Cardiac muscle cell (in vitro differentiated cells and primary cell): Measurements from ENCODE around the gene PPP1R14B. TPM values are rescaled to one million over a fixed set of nuclear protein-coding genes. Genes with fewer than 3 reads are reported as not detected.
A peak's percentile ranks its signal among the peaks of the same experiment; 100 is the strongest.

Experiments used
- DNase-seq, 2 donors: peaks; one replicate each; pipeline versions ENCODE4 v3.0.0 to v3.0.0-alpha.2; 2010 to 2017; ENCODE audit warnings: low read depth in 1 of 2, low spot score in 1 of 2
- H3K27ac ChIP-seq: fragments of 200-600 bp; sonication (generic); 2 replicates; pipeline ENCODE4 v1.5.1; 2016
- H3K27me3 ChIP-seq: fragments of 200-600 bp; sonication (generic); 2 replicates; pipeline ENCODE4 v1.6.0; 2016; ENCODE audit warnings: control low read depth
- H3K36me3 ChIP-seq: fragments of 200-600 bp; sonication (generic); 2 replicates; pipeline ENCODE4 v1.5.1; 2016; ENCODE audit warnings: control low read depth
- H3K4me1 ChIP-seq: fragments of 200-600 bp; sonication (generic); 2 replicates; pipeline ENCODE4 v1.8.1; 2017; ENCODE audit warnings: low read depth, mild to moderate bottlenecking, mixed run types
- H3K4me3 ChIP-seq: fragments of 200-600 bp; sonication (generic); 2 replicates; pipeline ENCODE4 v1.5.1; 2016; ENCODE audit warnings: mild to moderate bottlenecking
- H3K9me3 ChIP-seq: fragments of 200-600 bp; sonication (generic); 2 replicates; pipeline ENCODE4 v1.5.1; 2017; ENCODE audit warnings: low read depth, mild to moderate bottlenecking, control low read depth
- polyA plus RNA-seq: library from polyadenylated mRNA; unstranded; fragments of >200 nt; fragmentation: Nextera tagmentation; extraction: Ambion mirVana; gene quantifications from 2 replicates; pipeline ENCODE4 v1.2.1, GENCODE V29; 2016
- total RNA-seq: library from RNA; depleted of rRNA; stranded (reverse); fragments of >200 nt; gene quantifications from 2 replicates; pipeline ENCODE4 v1.2.3, GENCODE V29; 2016
- TF ChIP-seq, protein P1 (sequence below): IDR thresholded peaks from 2 replicates; pipeline ENCODE4 v1.5.1; 2012; ENCODE audit warnings: low read depth, mild to moderate bottlenecking, low read length

The PPP1R14B gene
- total and polyA plus RNA-seq, 2 experiments from 2014 or later, result 220 to 288 TPM

DNA sequence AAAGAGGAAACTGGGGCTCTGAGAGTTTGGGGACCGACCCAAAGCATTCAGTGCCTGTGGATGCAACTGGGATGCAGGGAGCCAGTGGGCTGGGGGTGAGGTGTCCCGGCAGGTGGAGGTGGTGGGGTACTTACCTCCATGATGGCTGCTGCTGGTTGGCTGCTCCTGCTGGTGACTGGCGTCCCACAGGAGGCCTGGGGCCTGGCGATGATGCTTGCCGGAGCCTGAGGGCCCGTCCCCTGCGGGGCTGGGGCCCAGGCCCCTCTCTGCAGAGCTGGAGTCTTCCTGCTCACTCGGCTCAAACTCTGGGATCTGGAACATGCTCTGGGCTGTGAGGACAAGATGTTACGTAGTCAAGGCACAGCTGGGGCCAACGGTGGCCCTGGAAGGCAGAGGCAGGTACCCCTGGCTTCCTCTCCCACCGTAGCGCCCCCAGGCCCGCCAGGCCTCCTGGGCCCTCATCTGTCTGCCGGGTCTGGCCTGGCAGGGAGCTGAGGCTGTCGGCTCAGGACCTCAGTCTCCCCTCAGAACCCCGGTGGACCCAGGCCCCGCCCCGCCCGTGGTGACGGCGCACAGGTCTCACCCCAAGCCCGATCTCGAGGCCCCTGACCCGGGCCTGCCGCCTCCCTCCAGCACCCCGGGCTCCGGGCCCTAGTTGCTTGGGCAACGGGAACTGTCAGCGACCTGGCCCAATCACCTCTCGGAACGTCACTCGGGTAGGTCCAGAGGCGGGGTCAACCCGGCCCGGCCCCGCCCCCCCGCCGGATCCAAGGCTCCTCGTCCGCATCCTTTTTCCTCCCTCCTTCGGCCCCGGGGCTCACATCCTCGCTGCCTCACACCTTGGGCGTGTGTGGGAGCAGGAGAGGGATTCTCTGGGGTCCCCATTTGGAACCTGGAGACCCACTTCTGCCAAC is 37.6 kb upstream of the PPP1R14B start, which contains the start of gene BAD:
Gene BAD (minus strand): TSS at position 618 of the 914 bp plus-strand sequence. CDS start 297 bp downstream, at position 321.
- Histone ChIP-seq H3K9me3 (no peaks in the 10 kb centered on the region), H3K4me1 (no peaks in the 10 kb centered on the region), H3K4me3 (peak within 1 kb of the TSS; percentile 87), H3K27me3 (peaks cover 3% of the 10 kb centered on the region), H3K36me3 (peaks cover 5% of the 10 kb centered on the region), H3K27ac (peak within 1 kb of the TSS; percentile 81)
- DNase-seq, result peak; percentile 94 to 96
- TF ChIP-seq, protein P1, sequence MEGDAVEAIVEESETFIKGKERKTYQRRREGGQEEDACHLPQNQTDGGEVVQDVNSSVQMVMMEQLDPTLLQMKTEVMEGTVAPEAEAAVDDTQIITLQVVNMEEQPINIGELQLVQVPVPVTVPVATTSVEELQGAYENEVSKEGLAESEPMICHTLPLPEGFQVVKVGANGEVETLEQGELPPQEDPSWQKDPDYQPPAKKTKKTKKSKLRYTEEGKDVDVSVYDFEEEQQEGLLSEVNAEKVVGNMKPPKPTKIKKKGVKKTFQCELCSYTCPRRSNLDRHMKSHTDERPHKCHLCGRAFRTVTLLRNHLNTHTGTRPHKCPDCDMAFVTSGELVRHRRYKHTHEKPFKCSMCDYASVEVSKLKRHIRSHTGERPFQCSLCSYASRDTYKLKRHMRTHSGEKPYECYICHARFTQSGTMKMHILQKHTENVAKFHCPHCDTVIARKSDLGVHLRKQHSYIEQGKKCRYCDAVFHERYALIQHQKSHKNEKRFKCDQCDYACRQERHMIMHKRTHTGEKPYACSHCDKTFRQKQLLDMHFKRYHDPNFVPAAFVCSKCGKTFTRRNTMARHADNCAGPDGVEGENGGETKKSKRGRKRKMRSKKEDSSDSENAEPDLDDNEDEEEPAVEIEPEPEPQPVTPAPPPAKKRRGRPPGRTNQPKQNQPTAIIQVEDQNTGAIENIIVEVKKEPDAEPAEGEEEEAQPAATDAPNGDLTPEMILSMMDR, result no peak

DNA sequence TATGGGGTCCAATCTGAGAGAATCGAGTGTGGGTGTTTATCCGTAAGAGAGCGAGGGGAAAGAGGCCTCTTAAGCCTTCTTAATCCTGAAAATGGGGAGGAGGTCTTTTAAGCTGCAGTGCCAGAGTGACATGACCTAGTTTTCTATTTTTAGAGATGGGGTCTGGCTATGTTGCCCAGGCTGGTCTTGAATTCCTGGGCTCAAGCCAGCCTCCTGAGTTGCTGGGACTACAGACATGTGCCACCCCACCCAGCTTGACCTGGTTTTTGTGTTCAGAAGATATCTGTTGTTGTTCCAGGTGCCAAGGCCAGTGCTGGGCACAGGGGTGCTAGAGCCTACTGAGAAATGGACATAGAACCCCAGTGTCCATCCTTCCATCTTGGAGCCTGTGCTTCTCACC is 36.3 kb upstream of the PPP1R14B start:
- DNase-seq, result no peak
- Histone ChIP-seq H3K27ac (no peak overlapping the region), H3K4me1 (no peaks in the 10 kb centered on the region), H3K9me3 (no peaks in the 10 kb centered on the region), H3K27me3 (no peaks in the 10 kb centered on the region), H3K36me3 (peaks cover 5% of the 10 kb centered on the region), H3K4me3 (no peak overlapping the region)
- TF ChIP-seq, protein P1, result no peak

DNA sequence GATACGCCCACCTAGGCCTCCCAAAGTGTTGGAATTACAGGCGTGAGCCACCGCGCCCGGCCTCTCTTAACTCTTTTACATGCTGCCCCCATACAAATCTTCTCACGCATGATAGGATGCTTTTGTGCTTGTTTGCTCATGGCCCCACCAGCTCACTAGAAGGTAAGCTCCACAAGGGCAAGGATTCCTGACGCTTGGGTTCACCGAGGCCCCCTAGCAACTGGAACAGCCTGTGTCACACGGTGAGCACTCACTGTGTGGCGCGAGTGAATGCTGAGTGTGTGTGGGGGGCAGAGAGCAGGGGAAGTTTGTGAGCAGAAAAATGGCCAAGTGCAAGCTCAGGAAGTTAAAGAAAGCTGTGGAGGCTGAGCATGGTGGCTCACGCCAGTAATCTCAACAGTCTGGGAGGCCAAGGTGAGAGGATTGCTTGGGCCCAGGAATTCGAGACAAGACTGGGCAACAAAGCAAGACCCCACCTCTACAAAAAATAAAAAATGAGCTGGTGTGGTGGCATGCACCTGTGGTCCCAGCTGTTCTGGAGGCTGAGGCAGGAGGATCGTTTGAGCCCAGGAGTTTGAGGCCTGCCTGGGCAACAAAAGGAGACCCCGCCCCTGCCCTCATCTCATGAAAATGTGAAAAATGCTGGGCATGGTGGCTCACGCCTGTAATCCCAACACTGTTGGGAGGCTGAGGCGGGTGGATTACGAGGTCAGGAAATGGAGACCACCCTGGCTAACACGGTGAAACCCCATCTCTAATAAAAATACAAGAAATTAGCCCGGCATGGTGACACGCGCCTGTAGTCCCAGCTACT is 35.4 kb upstream of the PPP1R14B start:
- Histone ChIP-seq H3K27me3 (no peaks in the 10 kb centered on the region), H3K9me3 (no peaks in the 10 kb centered on the region), H3K27ac (no peak overlapping the region), H3K4me3 (no peak overlapping the region), H3K36me3 (peaks cover 5% of the 10 kb centered on the region), H3K4me1 (no peaks in the 10 kb centered on the region)
- TF ChIP-seq, protein P1, result no peak
- no peak for DNase-seq

DNA sequence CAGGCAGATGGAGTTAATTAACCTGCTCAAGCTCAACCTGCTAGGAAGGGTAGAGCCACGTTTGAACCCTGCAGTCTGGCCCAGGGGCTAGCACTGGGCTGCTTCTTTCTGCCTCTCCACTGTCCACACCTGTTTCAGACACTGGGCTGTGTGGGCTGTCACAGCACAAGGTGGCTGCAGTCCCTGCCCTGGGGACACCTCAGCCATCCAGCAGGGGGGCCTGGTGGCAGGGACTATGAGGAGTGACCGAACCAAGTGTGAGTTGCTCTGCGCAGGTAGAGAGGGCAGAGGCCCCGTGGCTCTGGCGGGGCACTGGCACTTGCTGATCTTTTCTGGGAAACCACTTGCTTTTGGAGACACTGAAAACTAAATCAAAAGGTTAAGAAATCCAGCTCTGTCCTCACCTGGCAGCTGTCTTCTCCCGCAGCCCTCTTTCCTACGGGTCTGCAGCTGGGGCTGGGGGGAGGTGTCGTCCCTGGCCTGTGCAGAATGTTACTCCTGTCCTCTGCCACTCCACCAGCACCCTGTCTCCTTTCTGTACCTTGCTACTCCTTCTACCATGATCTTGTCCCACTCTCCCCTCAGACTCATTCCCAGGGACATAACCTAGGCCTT is 31.9 kb upstream of the PPP1R14B start:
- no peaks in the 10 kb centered on the region for H3K4me1 ChIP-seq
- peaks cover 5% of the 10 kb centered on the region for H3K36me3 ChIP-seq
- TF ChIP-seq, protein P1, result no peak
- DNase-seq, result no peak
- no peak overlapping the region for H3K27ac ChIP-seq
- no peak overlapping the region for H3K4me3 ChIP-seq
- no peaks in the 10 kb centered on the region for H3K27me3 ChIP-seq
- no peaks in the 10 kb centered on the region for H3K9me3 ChIP-seq

DNA sequence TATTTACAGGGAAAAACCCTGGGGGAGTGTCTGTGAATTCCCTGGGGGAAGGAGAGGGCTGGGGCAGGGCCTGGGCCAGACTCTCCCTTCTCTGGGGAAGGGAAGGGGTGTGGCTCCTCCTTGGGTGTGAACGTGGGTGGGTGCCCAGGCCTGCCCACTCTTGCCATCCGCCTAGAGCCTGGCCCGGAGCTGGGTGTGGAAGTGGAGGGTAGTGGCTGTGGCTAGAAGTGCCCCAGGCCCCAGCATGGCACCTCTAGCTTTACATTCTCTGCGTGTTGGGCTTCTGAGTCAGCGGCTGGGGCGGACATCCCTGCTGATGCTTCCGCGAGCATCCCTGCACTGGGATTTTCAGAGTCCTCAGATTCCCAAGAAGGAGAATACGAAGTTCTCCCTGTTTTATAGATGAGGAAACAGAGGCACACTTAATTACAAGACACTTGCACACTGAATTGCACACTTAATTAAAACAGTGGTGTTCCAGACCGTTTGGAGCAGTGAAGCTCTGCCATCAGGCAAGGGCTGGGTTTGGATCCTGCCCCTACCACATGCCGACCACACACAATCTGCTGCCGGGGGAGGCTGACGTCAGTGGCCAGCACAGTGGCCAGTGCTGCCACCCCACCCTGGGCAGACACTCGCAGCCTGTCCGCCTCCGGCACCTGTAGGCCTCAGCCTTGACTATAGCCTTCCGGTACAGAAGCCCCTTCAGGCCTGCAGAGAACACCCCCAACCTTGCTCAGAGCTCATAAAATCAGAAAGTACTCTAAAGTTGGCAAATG is 30.1 kb upstream of the PPP1R14B start:
- no peaks in the 10 kb centered on the region for H3K27me3 ChIP-seq
- no peak for DNase-seq
- H3K27ac ChIP-seq, result no peak overlapping the region
- H3K4me3 ChIP-seq, result no peak overlapping the region
- peaks cover 2% of the 10 kb centered on the region for H3K36me3 ChIP-seq
- TF ChIP-seq, protein P1, result no peak
- no peaks in the 10 kb centered on the region for H3K4me1 ChIP-seq
- no peaks in the 10 kb centered on the region for H3K9me3 ChIP-seq
